CD4-positive, alpha-beta T cell treated with Interferon gamma for 1 hour (primary cell): ENCODE results near the gene IL3RA.

Source experiments
- DNase-seq: peaks from one replicate; pipeline ENCODE4 v3.0.0-alpha.2; 2020

IL3RA gene

GRCh38 chrX:1427756-1428155 is 91.2 kb downstream of the IL3RA start:
- no peak for DNase-seq

- no peak for DNase-seq
Measured at GRCh38 chrX:1430451-1430850, 93.9 kb downstream of the IL3RA start.
